NCI-H1694 treated with DMSO at 0.1 percent for 48 hours (cell line): ENCODE measurements around the gene FRMD4A.

Source experiments
- DNase-seq: peaks from one replicate; lab custom pipeline; 2025; lab: John Stamatoyannopoulos, UW

Gene FRMD4A

GRCh38 chr10:13671904-13672303 is 658.8 kb downstream of the FRMD4A start:
- DNase-seq = no peak

- no peak for DNase-seq
Measured at GRCh38 chr10:13670311-13670710, 660.4 kb downstream of the FRMD4A start.

DNA sequence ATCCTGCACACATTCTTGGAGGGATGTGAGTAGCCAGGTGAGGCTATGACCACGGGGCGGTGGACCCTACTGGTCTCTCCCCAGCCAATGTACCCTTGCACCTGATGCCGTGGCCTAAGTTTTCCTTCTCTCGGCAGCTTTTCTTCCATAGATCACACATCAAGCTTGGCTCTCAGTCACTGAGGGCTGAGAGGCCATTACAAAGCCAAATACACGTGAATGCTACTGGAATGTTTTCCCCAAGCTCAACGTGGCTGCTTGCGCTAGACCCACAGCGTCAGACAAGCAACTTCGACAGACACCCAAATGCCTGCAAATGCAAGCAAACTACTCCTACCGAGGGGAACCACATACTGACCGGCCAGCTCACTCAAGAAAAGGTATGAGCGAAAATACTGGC is 660.8 kb downstream of the FRMD4A start:
- DNase-seq = no peak

GRCh38 chr10:13669182-13669855 is 661.4 kb downstream of the FRMD4A start:
- DNase-seq = no peak

- DNase-seq = no peak
Measured at GRCh38 chr10:13668126-13668525, 662.6 kb downstream of the FRMD4A start.

DNA sequence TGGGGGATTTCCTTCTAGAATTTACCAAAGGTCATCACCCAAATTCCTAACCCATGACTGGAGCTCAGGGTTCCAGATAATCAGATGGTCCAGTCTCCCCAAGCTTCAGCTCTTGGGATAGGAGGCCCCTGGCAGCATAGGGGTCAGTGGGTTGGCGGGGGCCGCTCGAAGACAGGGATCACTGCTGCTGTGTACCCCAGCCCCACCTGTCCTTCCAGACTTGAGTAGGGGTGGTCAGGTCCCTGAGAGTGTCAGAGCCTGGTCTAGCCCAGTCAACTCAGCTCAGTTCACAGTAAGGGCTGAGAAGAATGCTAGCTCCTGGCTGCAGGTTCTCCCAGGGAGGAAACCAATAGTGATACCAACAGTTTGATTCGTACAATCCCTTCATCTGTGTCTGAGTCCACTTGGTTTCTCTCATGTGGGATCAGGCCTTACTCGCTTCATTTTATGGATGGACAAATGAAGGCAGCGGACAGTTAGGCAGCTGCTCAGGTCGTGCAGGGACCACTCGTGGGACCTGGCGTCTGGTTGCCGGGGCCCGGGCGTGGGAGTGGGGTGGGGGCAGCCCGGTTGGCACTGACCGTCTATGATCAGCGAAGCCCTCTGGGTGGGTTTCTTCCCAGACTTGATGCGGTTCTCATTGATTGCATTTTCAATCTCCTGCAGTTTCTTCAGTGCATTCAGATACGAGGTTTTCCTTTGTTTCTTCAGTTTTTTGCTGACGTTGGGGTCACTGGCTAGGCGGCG is 665.0 kb downstream of the FRMD4A start:
- DNase-seq = no peak

- DNase-seq = no peak
Measured at GRCh38 chr10:13661256-13661655, 669.5 kb downstream of the FRMD4A start.

DNA sequence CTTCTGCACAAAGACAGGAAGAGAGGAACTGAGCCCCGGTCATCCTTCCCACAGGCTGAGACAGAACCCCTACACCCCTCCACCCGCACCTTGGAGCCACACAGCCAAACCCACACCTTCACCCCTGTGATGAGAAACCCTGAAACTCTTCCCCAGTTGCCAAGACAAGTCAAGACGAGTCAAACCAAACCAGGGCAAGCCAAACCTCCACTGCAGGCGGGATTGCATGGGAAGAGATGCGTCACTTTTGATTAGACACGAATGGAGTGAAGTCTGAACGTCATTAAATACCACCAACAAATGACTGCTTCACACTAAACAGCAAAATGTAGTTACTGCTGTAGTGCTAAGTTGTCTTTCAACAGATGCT is 670.2 kb downstream of the FRMD4A start:
- DNase-seq = no peak

- DNase-seq = peak; percentile 78
Measured at GRCh38 chr10:13659887-13660550, 670.7 kb downstream of the FRMD4A start.

- no peak for DNase-seq
Measured at GRCh38 chr10:13658871-13659685, 671.6 kb downstream of the FRMD4A start.

- DNase-seq = no peak
Measured at GRCh38 chr10:13658264-13658663, 672.5 kb downstream of the FRMD4A start.

DNA sequence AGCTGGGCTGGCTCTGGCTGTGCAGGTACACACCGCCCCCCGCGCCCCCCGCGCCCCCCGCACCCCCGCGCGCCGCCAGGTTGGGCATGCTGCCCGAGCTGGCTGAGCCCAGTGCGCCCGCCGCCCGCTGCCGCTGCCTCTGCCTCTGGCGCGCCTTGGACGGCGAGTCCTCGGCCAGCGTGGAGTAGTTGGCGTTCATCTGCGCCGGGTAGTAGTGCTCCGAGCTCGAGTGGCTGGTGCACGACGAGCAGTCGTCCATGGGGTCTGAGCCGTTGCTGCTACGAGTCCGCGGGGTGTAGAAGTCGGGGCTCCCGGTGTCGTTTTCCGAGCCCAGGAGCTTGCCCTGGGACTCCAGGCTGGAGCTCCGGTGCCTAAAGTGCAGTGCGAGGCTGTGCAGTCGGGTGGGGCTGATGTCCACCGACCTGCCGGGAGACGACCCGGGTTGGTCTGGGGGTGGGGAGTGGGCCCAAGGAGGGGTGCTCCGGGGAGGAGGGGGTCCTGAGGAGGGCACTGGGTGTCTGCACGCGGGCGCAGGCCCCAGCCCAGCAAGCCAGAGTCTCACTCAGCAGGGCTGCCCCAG is 673.5 kb downstream of the FRMD4A start:
- DNase-seq = no peak

GRCh38 chr10:13656337-13657100 is 674.2 kb downstream of the FRMD4A start:
- no peak for DNase-seq

DNA sequence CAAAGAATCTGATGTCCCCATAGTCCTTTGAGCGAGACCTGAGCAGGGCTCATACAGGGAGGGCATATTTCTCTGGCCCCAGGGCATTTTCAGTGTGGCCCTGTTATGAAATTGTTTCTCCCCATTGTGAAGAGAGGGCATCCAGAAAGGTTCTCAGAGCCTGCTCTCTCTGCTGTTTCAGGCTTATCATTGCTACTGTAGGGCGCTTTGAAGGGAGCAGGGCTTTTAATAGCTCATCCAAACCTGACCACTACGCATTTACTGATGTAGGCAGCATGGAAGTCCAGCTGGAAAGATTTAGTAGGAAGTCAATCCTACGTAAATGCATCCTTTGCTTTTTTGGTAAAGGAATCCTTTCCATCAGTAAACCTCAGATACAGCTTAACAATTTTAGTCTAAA is 675.9 kb downstream of the FRMD4A start:
- DNase-seq = no peak

DNA sequence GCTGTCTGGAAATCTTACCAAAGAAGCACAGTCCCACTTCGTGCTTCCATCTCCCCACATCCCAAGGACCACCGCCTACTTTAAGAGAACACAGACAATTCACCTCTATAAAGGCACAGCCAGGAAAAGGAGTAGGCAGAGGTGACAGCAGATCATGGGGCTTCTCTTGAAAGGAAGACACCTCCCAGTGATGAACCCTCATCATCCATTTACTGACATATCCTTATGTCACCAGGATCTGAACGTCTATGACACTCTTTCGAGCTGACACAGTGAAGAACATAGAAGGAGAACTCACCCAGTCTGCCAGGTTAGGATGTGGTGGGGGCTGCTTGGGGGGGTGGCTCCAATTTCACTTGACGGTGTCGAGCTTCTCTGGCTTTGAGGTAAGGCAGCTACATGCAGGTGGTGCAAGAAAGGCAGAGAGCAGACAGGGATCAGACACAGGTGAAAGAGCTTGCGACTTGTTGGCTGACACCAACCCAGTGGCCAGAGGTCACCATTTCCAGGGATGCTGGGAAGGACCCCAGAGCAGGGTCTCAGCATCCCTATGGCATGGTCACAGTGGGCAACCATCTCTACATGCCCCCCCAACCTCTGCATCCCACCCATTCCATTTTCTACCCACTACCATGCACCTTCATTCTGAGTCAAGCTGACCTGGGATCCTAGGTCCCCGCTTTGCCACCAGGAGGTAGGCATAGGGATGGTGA is 676.5 kb downstream of the FRMD4A start:
- DNase-seq = no peak

DNA sequence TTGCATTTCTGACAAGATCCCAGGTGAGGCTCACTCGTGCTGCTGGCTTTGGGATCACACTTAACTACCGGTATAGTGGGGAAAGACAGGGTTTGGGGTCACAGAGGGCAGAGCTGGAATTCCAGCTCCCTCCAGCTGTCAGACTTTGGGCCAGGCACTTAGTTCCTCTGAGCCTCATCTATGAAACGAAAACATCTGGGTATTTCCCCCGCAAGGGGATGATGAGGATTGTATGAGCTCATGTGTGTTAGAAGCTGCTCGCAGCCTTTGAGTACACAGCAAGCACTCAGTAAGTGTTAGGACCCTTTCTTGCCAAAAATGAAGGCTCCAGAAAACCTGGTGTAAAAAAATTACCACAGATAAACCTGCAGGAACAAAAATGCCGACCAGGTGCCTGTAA is 677.9 kb downstream of the FRMD4A start:
- no peak for DNase-seq

- DNase-seq = no peak
Measured at GRCh38 chr10:13651969-13652720, 678.6 kb downstream of the FRMD4A start.

DNA sequence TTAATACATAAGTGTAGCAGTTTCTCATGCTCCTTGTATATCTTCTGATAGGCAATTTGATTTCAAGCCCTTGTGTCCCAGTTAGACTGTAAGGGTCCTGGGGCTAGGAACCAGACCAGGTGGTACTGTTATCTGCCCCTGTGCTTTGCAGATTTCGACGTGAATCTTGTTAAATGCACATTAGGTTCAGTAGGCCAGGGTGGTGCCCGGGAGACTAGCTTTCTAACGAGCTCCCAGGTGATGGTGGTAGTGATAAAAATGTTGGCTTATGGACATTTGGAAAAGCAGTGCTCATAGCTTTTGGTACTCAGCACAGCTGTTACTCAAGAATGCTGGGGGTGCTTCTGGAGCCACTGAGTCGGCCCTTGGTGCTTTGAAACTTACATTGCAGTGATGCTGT is 679.8 kb downstream of the FRMD4A start:
- DNase-seq = no peak

DNA sequence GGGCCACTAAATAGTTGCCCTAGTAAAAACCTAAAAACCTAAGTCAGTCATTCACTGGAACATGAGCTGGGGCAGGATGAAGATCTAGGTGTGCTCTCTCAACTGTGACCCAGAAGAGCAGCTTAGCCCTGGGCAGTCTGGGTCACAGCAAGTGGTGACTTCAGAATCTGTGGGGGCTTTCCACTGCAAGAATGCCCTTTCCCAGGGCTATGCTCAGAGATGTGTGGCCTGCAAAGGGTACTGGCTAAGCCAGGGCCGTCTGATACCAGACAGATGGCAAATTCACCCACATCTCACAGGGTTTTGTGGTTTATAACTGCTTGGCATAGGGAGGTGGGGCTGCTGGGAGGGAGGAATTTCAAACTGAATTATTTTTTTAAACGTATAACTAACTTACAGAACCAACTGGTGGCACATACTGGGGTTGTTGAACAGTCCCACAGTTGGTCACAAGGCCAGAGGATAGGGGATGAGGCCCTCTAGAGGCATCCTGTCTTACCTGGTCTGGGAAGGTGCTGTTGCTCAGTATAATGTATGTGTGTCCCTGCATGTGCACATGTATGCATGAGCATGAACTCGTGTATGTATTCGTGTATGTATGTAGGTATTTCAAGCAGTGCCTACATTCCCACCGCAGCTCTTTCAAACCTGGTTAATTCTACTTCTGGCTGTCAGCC is 680.7 kb downstream of the FRMD4A start:
- DNase-seq = no peak
